HFFc6 (cell line): Measurements from ENCODE around the gene RPS6KA4. TPM values are rescaled to one million over a fixed set of nuclear protein-coding genes. Genes with fewer than 3 reads are reported as not detected.

ENCODE experiments used
- DNase-seq: peaks from one replicate; pipeline ENCODE4 v3.0.0-alpha.2; 2018
- H3K27ac Mint-ChIP-seq: 2 replicates; pipeline ENCODE4 v1.8.0; 2020; ENCODE audit warnings: mild to moderate bottlenecking, mixed read lengths
- H3K27me3 Mint-ChIP-seq: 2 replicates; pipeline ENCODE4 v1.8.0; 2021; ENCODE audit warnings: mild to moderate bottlenecking, moderate library complexity, mixed read lengths; ENCODE audit not compliant: insufficient read depth
- H3K36me3 Mint-ChIP-seq: 2 replicates; pipeline ENCODE4 v1.8.0; 2021; ENCODE audit warnings: low read depth, mixed read lengths
- H3K4me1 Mint-ChIP-seq: 2 replicates; pipeline ENCODE4 v1.8.0; 2020; ENCODE audit warnings: low read depth, mixed read lengths
- H3K4me3 Mint-ChIP-seq: 2 replicates; pipeline ENCODE4 v1.8.0; 2020; ENCODE audit warnings: mild to moderate bottlenecking, moderate library complexity, mixed read lengths
- H3K9me3 Mint-ChIP-seq: 2 replicates; pipeline ENCODE4 v1.8.0; 2020; ENCODE audit warnings: mild to moderate bottlenecking, mixed read lengths
- CTCF ChIP-seq: fragments of 200-600 bp; sonication (generic); IDR thresholded peaks from 2 replicates; pipeline ENCODE4 v1.5.0; 2021; ENCODE audit warnings: antibody characterized with exemption, mild to moderate bottlenecking
- total RNA-seq, 6 experiments: library from RNA; stranded (reverse); fragmentation: NEBNext Ultra II Directional; extraction: Animal tissue kit (Norgen Biotek cat#: 25700); gene quantifications; 2 replicates in 1 of 6; 3 replicates in 5 of 6; pipeline ENCODE4 v1.2.3, GENCODE V29; 2021

The RPS6KA4 gene
- total RNA-seq, 6 experiments from 2014 or later: 42.9 to 63.4 (median 56.6) TPM

GRCh38 chr11:64395545-64396078, 36.6 kb downstream of the RPS6KA4 start:
- H3K4me3 Mint-ChIP-seq: no peak overlapping the region
- TF ChIP-seq CTCF: no peak
- H3K4me1 Mint-ChIP-seq: no peaks in the 10 kb centered on the region; the same call in 1 of the 2 replicates
- H3K27me3 Mint-ChIP-seq: peaks cover 53% of the 10 kb centered on the region
- no peaks in the 10 kb centered on the region for H3K9me3 Mint-ChIP-seq
- H3K36me3 Mint-ChIP-seq: no peaks in the 10 kb centered on the region
- H3K27ac Mint-ChIP-seq: no peak overlapping the region
- no peak for DNase-seq

GRCh38 chr11:64396079-64396591, 37.2 kb downstream of the RPS6KA4 start:
- Mint-ChIP-seq H3K4me1 (no peaks in the 10 kb centered on the region; the same call in 1 of the 2 replicates), H3K4me3 (no peak overlapping the region), H3K27ac (no peak overlapping the region), H3K9me3 (no peaks in the 10 kb centered on the region), H3K36me3 (no peaks in the 10 kb centered on the region), H3K27me3 (peaks cover 53% of the 10 kb centered on the region)
- DNase-seq: no peak
- TF ChIP-seq CTCF: no peak

GRCh38 chr11:64400102-64400501, 41.1 kb downstream of the RPS6KA4 start:
- no peak for TF ChIP-seq CTCF
- Mint-ChIP-seq H3K27ac (no peak overlapping the region), H3K36me3 (no peaks in the 10 kb centered on the region; the same call in 1 of the 2 replicates), H3K27me3 (peaks cover 58% of the 10 kb centered on the region), H3K9me3 (peaks cover 10% of the 10 kb centered on the region), H3K4me1 (peaks cover 2% of the 10 kb centered on the region), H3K4me3 (no peak overlapping the region)
- no peak for DNase-seq

- peaks cover 57% of the 10 kb centered on the region for H3K27me3 Mint-ChIP-seq
- TF ChIP-seq CTCF: no peak
- H3K4me3 Mint-ChIP-seq: no peak overlapping the region
- peaks cover 6% of the 10 kb centered on the region for H3K4me1 Mint-ChIP-seq
- H3K9me3 Mint-ChIP-seq: peaks cover 10% of the 10 kb centered on the region
- no peak overlapping the region for H3K27ac Mint-ChIP-seq
- DNase-seq: no peak
- no peaks in the 10 kb centered on the region; the same call in 1 of the 2 replicates for H3K36me3 Mint-ChIP-seq
Observed at GRCh38 chr11:64400667-64401066, 41.7 kb downstream of the RPS6KA4 start.

GRCh38 chr11:64401775-64402174, 42.8 kb downstream of the RPS6KA4 start:
- no peak for DNase-seq
- H3K36me3 Mint-ChIP-seq: no peaks in the 10 kb centered on the region; the same call in 1 of the 2 replicates
- H3K4me3 Mint-ChIP-seq: no peak overlapping the region
- no peak for TF ChIP-seq CTCF
- H3K9me3 Mint-ChIP-seq: peaks cover 10% of the 10 kb centered on the region
- H3K27me3 Mint-ChIP-seq: peaks cover 66% of the 10 kb centered on the region
- H3K27ac Mint-ChIP-seq: no peak overlapping the region
- peaks cover 6% of the 10 kb centered on the region; the same call in 1 of the 2 replicates for H3K4me1 Mint-ChIP-seq
